ENCODE results near the gene SUPT20HL2.

Gene SUPT20HL2

GRCh38 chrX:24285082-24285481 is 28.8 kb downstream of the SUPT20HL2 start:
- no peak overlapping the region for H3K4me3 Mint-ChIP-seq

GRCh38 chrX:24283127-24283794 is 30.6 kb downstream of the SUPT20HL2 start:
- Mint-ChIP-seq H3K4me1 (peaks cover 50% of the 10 kb centered on the region), H3K9me3 (peaks cover 3% of the 10 kb centered on the region)
- DNase-seq = no peak

More at GRCh38 chrX:24285082-24285481, 28.8 kb downstream of the SUPT20HL2 start:
- no peaks in the 10 kb centered on the region for H3K36me3 Mint-ChIP-seq (ENCODE audit: low read depth)
- no peak for DNase-seq
- H3K27me3 Mint-ChIP-seq (ENCODE audit: low read depth, poor library complexity) = peaks cover 4% of the 10 kb centered on the region
- H3K27ac Mint-ChIP-seq = no peak overlapping the region
- peaks cover 48% of the 10 kb centered on the region for H3K4me1 Mint-ChIP-seq
- H3K9me3 Mint-ChIP-seq = peaks cover 9% of the 10 kb centered on the region
- no peak for TF ChIP-seq CTCF (IDR thresholded peaks at IDR 0.05)

GRCh38 chrX:24282381-24283126 is 31.3 kb downstream of the SUPT20HL2 start:
- Mint-ChIP-seq H3K4me1 (peaks cover 45% of the 10 kb centered on the region), H3K27ac (peak overlapping the region; percentile 93), H3K36me3 (ENCODE audit: low read depth) (no peaks in the 10 kb centered on the region), H3K9me3 (peaks cover 7% of the 10 kb centered on the region), H3K27me3 (ENCODE audit: low read depth, poor library complexity) (peaks cover 4% of the 10 kb centered on the region), H3K4me3 (peak overlapping the region; percentile 72)
- DNase-seq = peak; percentile 41
- no peak for TF ChIP-seq CTCF (IDR thresholded peaks at IDR 0.05)

More at GRCh38 chrX:24283127-24283794, 30.6 kb downstream of the SUPT20HL2 start:
- TF ChIP-seq CTCF (IDR thresholded peaks at IDR 0.05) = no peak
- peak overlapping the region; percentile 66 for H3K4me3 Mint-ChIP-seq
- H3K27ac Mint-ChIP-seq = peak overlapping the region; percentile 95
- H3K27me3 Mint-ChIP-seq (ENCODE audit: low read depth, poor library complexity) = peaks cover 4% of the 10 kb centered on the region
- no peaks in the 10 kb centered on the region for H3K36me3 Mint-ChIP-seq (ENCODE audit: low read depth)

GRCh38 chrX:24277405-24277804 is 36.5 kb downstream of the SUPT20HL2 start:
- Mint-ChIP-seq H3K4me1 (peaks cover 37% of the 10 kb centered on the region), H3K27me3 (ENCODE audit: low read depth, poor library complexity) (peaks cover 13% of the 10 kb centered on the region), H3K9me3 (peaks cover 17% of the 10 kb centered on the region), H3K36me3 (ENCODE audit: low read depth) (no peaks in the 10 kb centered on the region), H3K27ac (no peak overlapping the region), H3K4me3 (no peak overlapping the region)
- DNase-seq = no peak
- no peak for TF ChIP-seq CTCF (IDR thresholded peaks at IDR 0.05)

GRCh38 chrX:24276015-24276414 is 37.9 kb downstream of the SUPT20HL2 start:
- peak overlapping the region; percentile 91 for H3K27ac Mint-ChIP-seq
- TF ChIP-seq CTCF (IDR thresholded peaks at IDR 0.05) = no peak
- H3K9me3 Mint-ChIP-seq = peaks cover 25% of the 10 kb centered on the region
- DNase-seq = no peak
- no peaks in the 10 kb centered on the region for H3K36me3 Mint-ChIP-seq (ENCODE audit: low read depth)
- peaks cover 14% of the 10 kb centered on the region for H3K27me3 Mint-ChIP-seq (ENCODE audit: low read depth, poor library complexity)
- peaks cover 26% of the 10 kb centered on the region for H3K4me1 Mint-ChIP-seq
- H3K4me3 Mint-ChIP-seq = no peak overlapping the region

Data from nephron progenitor cell (in vitro differentiated cells).